Fibroblast of pulmonary artery (primary cell): ENCODE measurements around the gene MBD6.
"Not testable (repeated sequence)": the region's sequence is repeated elsewhere in the genome, so short reads cannot be mapped to it uniquely, and the experiment has no call there.

Experiments
- DNase-seq: peaks from one replicate; pipeline ENCODE4 v3.0.0-alpha.2; 2010; ENCODE audit warnings: low read depth
- H3K4me3 ChIP-seq: replicated peaks from 2 replicates; pipeline ENCODE4 v1.5.1; 2011; ENCODE audit warnings: low read depth, mild to moderate bottlenecking, control low read depth, low read length, moderate library complexity
- TF ChIP-seq, protein P1 (sequence below): IDR thresholded peaks from 2 replicates; pipeline ENCODE4 v1.5.1; 2011; ENCODE audit warnings: mild to moderate bottlenecking, control low read depth, low read length, inconsistent platforms; ENCODE audit errors: missing control alignments

MBD6 gene

DNA sequence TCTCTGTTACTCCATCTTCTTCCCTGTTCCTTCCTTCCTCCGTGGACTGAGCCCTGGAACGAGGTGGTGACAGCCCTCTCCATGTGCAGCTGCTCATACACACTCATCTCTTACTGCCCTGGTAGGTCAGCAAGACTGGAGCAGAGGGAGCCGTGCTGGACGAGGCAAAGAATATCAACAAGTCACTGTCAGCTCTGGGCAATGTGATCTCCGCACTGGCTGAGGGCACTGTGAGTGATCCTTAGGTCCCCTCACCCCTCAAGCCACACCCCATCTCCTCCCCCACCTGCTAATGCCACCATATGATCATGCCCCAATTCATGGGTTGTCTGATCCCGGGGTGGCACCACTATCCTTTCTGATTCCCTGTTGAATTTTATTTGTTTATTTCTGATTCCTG, 46.2 kb downstream of the MBD6 start:
- TF ChIP-seq, protein P1, sequence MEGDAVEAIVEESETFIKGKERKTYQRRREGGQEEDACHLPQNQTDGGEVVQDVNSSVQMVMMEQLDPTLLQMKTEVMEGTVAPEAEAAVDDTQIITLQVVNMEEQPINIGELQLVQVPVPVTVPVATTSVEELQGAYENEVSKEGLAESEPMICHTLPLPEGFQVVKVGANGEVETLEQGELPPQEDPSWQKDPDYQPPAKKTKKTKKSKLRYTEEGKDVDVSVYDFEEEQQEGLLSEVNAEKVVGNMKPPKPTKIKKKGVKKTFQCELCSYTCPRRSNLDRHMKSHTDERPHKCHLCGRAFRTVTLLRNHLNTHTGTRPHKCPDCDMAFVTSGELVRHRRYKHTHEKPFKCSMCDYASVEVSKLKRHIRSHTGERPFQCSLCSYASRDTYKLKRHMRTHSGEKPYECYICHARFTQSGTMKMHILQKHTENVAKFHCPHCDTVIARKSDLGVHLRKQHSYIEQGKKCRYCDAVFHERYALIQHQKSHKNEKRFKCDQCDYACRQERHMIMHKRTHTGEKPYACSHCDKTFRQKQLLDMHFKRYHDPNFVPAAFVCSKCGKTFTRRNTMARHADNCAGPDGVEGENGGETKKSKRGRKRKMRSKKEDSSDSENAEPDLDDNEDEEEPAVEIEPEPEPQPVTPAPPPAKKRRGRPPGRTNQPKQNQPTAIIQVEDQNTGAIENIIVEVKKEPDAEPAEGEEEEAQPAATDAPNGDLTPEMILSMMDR: no peak
- DNase-seq: no peak
- no peak overlapping the region for H3K4me3 ChIP-seq

GRCh38 chr12:57569858-57570257, 47.2 kb downstream of the MBD6 start:
- DNase-seq: no peak
- TF ChIP-seq, protein P1: no peak
- no peak overlapping the region for H3K4me3 ChIP-seq

GRCh38 chr12:57570438-57570837, 47.8 kb downstream of the MBD6 start:
- DNase-seq, H3K4me3 ChIP-seq: not testable (repeated sequence)

DNA sequence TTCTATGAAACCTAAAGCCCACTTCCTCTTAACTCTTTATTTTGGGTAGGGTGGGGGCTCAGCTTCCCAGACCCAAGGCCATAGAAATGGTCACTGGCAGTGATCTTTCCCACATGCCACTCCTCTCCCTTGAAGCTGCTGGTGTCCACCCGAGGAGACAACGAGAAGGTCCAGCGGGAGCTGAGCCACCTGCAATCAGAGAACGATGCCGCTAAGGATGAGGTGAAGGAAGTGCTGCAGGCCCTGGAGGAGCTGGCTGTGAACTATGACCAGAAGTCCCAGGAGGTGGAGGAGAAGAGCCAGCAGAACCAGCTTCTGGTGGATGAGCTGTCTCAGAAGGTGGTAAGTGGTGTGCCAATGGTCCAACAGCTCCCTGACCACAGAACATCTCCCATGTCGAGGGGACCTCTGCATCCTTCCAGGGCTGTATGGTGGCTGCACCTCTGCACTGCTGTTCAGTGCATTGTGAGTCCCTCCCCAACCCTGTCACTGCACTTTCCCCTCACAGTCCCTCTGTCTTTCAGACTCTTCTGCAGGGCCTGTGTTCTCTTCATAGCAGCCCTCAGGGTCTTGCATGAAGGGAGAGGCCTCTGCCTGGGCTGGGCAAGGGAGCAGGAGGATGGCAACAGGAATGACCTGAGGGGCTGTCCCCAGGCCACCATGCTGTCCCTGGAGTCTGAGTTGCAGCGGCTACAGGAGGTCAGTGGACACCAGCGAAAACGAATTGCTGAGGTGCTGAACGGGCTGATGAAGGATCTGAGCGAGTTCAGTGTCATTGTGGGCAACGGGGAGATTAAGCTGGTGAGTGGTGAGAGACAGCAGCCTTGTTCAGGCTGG, 49.5 kb downstream of the MBD6 start:
- no peak for DNase-seq
- TF ChIP-seq, protein P1: no peak
- no peak overlapping the region for H3K4me3 ChIP-seq

DNA sequence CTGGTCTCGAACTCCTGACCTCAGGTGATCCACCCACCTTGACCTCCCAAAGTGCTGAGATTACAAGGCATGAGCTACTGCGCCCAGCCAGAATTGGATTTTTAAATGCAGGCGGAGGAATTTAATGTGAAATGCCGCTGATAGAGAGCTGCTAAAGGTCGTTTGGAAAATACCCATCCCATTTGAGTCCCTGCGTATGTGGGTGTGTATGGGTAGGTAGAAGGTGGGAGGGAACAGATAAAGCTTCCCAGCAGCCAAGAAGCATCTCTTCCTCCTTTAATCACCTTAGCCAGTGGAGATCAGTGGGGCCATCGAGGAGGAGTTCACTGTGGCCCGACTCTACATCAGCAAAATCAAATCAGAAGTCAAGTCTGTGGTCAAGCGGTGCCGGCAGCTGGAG, 52.2 kb downstream of the MBD6 start:
- no peak for DNase-seq
- no peak overlapping the region for H3K4me3 ChIP-seq
- TF ChIP-seq, protein P1: no peak

GRCh38 chr12:57575771-57576612, 53.4 kb downstream of the MBD6 start:
- TF ChIP-seq, protein P1: no peak
- H3K4me3 ChIP-seq: no peak overlapping the region
- no peak for DNase-seq

DNA sequence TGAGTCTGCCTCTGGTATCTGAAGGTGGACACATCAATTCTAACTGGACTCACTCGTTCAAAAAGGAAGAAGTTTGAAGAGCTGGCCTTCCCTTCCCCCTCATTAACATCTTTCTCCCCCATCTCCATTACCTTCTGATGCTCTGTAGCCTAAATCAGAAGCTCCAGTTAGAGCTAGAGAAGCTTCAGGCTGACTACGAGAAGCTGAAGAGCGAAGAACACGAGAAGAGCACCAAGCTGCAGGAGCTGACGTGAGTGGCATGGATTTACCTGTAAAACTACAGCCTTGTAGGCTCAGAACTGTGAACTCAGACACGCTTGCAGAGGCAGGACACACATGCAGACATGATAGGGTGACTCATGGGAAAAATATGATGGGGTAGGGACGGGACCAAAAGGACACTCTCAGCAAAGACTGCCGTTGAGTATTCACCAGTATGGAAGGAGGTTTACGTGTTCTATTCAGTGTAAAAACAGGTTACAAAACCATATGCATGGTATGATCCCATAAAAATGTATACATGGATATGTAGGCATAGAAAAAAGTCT, 54.1 kb downstream of the MBD6 start:
- DNase-seq: no peak
- TF ChIP-seq, protein P1: no peak
- H3K4me3 ChIP-seq: no peak overlapping the region
